ENCODE data around the gene TEKT3.

TEKT3 gene

GRCh38 chr17:15263206-15263579 is 78.2 kb downstream of the TEKT3 start:
- DNase-seq, result no peak

- DNase-seq, result no peak
Observed at GRCh38 chr17:15262291-15263205, 78.8 kb downstream of the TEKT3 start.

- no peak for DNase-seq
Observed at GRCh38 chr17:15261802-15262290, 79.6 kb downstream of the TEKT3 start.

GRCh38 chr17:15261258-15261801 is 80.1 kb downstream of the TEKT3 start:
- no peak for DNase-seq

GRCh38 chr17:15260376-15261257 is 80.8 kb downstream of the TEKT3 start:
- DNase-seq, result peak; percentile 41 to 70

GRCh38 chr17:15257796-15258512 is 83.4 kb downstream of the TEKT3 start:
- DNase-seq, result no peak

- DNase-seq, result peak; percentile 16 to 75
Observed at GRCh38 chr17:15257258-15257788, 84.1 kb downstream of the TEKT3 start.

GRCh38 chr17:15256689-15257088 is 84.7 kb downstream of the TEKT3 start:
- no peak for DNase-seq

GRCh38 chr17:15255713-15256454 is 85.5 kb downstream of the TEKT3 start:
- no peak for DNase-seq
